ENCODE data around the gene TPST1.
"Not testable (repeated sequence)": the region's sequence is repeated elsewhere in the genome, so short reads cannot be mapped to it uniquely, and the experiment has no call there.

The TPST1 gene

GRCh38 chr7:66395128-66395571 is 190.0 kb downstream of the TPST1 start:
- DNase-seq: not testable (repeated sequence)

- not testable (repeated sequence) for DNase-seq
Measured at GRCh38 chr7:66396052-66396451, 190.9 kb downstream of the TPST1 start.

GRCh38 chr7:66398841-66399240 is 193.7 kb downstream of the TPST1 start:
- not testable (repeated sequence) for DNase-seq

- DNase-seq: no peak
Measured at GRCh38 chr7:66399566-66399965, 194.4 kb downstream of the TPST1 start.

- DNase-seq: no peak
Measured at GRCh38 chr7:66400400-66400799, 195.3 kb downstream of the TPST1 start.

- not testable (repeated sequence) for DNase-seq
Measured at GRCh38 chr7:66401126-66401525, 196.0 kb downstream of the TPST1 start.

GRCh38 chr7:66401932-66402331 is 196.8 kb downstream of the TPST1 start:
- DNase-seq: not testable (repeated sequence)

- DNase-seq: no peak
Measured at GRCh38 chr7:66403564-66403963, 198.4 kb downstream of the TPST1 start.

GRCh38 chr7:66409493-66409892 is 204.4 kb downstream of the TPST1 start:
- no peak for DNase-seq

All from DMS153 (cell line).